ENCODE data around the gene ZNF585A. TPM values are rescaled to one million over a fixed set of nuclear protein-coding genes. Genes with fewer than 3 reads are reported as not detected.

ZNF585A gene
- polyA plus RNA-seq, 1 experiment: 8.2 TPM

DNA sequence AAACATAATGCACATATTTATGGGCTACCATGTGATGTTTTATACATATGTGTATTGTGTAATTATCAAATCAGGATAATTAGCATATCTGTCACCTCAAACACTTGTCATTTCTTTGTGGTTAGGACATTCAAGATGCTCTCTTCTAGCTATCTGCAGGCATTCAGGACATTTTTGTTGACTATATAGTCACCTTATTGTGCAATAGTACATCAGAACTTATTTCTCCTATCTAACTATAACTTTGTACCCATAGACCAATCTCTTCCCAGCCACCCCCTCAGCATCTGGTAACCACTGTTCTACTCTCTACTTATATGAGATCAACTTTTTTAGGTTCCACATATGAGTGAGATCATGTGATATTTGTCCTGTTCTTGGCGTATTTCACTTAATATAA, 73.9 kb downstream of the ZNF585A start:
- no peak overlapping the region for H3K4me3 ChIP-seq (ENCODE audit: low read depth, low read length)
- DNase-seq (ENCODE audit: low read depth): no peak
- H3K27me3 ChIP-seq (ENCODE audit: control insufficient read depth, insufficient read depth, low read length): no peaks in the 10 kb centered on the region
- CTCF ChIA-PET: no interaction called here
- no peak for TF ChIP-seq CTCF (IDR thresholded peaks at IDR 0.05; ENCODE audit: insufficient read depth, low read depth, low read length)
- POLR2A ChIA-PET: no interaction called here
- H3K36me3 ChIP-seq (ENCODE audit: control insufficient read depth, insufficient read depth, low read length): peaks cover 5% of the 10 kb centered on the region

DNA sequence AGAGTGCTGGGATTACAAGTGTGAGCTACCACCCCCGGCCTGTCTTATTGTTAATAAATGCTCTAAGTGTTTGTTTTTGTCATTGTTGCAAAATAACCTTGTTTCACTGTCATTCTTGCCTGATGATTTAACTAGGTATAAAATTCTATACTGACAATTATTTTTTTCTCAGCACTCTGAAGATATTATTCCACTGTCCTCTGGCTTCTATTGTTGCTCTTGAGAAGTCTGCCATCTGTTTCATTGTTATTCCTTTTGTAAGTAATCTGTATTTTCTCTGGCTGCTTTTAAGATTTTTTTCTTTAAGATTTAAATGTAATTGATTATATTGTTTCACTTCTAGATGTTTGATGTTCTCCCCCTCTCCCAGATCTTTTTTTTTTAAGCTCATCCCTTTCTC, 76.6 kb downstream of the ZNF585A start:
- H3K4me3 ChIP-seq (ENCODE audit: low read depth, low read length): no peak overlapping the region
- no peak for DNase-seq (ENCODE audit: low read depth)
- TF ChIP-seq CTCF (IDR thresholded peaks at IDR 0.05; ENCODE audit: insufficient read depth, low read depth, low read length): no peak
- ChIA-PET CTCF (no interaction called here), POLR2A (no interaction called here)
- peaks cover 1% of the 10 kb centered on the region; the same call in 1 of the 2 replicates for H3K36me3 ChIP-seq (ENCODE audit: control insufficient read depth, insufficient read depth, low read length)
- no peaks in the 10 kb centered on the region for H3K27me3 ChIP-seq (ENCODE audit: control insufficient read depth, insufficient read depth, low read length)

Other genes with a start within 250 kb of the ZNF585A start
- 2.7 and 3.1 TPM in 2 replicates for gene ZNF420, start 94.3 kb downstream of the ZNF585A start, polyA plus RNA-seq (2011; rRNA removed)
- gene ZNF585B, start 37.8 kb upstream of the ZNF585A start, polyA plus RNA-seq (2011; rRNA removed): 13.3 and 15.0 TPM in 2 replicates
- gene ZNF383, start 45.5 kb upstream of the ZNF585A start, polyA plus RNA-seq (2011; rRNA removed): 2.1 and 3.3 TPM in 2 replicates
- gene ZNF527, start 198.4 kb upstream of the ZNF585A start, polyA plus RNA-seq (2011; rRNA removed): 1.9 and 3.1 TPM in 2 replicates

All from BJ (cell line).